NCI-H1105 (cell line): ENCODE data around the gene LBH.

ENCODE experiments used
- DNase-seq: peaks from one replicate; lab custom pipeline; 2025; lab: John Stamatoyannopoulos, UW

LBH gene

DNA sequence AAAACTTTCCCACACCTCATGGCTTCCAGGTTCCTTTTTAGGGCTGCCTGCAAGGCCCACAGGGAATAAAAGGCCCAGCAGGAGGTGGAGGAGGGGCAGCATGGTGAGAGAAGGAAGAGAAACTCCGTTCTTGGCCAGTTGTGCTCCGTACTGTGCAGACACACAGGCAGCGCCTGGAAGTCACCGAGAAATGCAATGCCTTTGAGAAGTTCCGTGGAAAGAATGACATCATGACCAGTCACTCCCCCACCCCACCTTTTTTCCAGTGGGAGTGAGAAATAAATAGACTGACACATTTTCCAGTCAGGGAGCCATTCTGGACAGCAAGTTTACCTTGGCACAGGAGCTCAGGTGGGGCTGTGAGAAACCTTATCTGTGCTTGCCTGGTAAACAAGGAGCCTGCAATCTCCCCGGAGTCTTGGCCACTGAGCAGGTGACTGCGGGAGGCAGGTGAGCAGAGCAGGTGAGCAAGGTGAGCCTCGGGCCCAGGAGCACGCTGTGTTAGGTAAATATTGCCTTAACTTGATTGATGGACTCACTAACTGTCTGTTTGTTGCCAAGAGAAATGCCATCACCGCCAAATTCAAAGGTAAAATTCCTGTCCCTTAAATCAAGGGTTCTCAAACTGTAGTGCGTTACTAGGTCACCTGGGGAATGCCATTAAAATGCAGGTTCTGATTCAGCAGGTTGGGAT is 13.5 kb upstream of the LBH start:
- DNase-seq = peak; percentile 81

DNA sequence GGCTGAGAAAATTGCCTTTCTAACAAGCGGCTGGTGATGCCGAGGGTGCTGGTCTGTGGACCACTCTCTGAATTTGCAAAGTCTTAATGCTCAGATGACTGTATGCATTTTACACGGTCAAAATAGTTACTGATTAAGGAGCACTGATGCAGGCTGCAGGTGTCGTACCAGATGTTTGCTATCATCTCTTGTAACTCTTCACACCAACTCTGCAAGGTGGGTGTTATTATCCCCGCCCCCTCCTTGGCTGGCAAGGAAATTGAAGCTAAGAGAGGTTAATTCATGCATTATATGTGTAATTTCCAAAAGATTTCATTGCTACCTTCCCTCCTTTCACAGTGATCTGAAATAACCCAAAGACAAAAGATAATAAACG is 13.0 kb upstream of the LBH start:
- no peak for DNase-seq

DNA sequence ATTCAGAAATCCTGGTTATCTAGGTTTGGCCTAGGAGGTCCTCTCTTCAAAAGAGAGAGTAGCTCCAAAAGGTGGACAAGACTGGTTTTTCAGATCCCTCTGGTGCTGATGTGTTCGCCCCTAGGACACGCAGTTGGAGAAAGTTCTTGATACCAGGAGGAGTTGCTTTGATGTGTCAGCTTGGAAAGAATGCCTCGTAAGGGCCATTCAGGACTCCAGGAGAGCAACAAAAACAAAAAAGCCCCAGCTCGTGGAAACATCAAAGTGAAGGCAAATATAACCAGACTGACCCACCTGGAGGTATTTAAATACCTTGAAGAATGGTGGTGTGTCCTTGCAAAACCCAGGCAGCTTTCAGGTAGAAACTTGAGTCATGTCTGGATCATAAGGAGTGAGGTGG is 12.5 kb upstream of the LBH start:
- DNase-seq = no peak

DNA sequence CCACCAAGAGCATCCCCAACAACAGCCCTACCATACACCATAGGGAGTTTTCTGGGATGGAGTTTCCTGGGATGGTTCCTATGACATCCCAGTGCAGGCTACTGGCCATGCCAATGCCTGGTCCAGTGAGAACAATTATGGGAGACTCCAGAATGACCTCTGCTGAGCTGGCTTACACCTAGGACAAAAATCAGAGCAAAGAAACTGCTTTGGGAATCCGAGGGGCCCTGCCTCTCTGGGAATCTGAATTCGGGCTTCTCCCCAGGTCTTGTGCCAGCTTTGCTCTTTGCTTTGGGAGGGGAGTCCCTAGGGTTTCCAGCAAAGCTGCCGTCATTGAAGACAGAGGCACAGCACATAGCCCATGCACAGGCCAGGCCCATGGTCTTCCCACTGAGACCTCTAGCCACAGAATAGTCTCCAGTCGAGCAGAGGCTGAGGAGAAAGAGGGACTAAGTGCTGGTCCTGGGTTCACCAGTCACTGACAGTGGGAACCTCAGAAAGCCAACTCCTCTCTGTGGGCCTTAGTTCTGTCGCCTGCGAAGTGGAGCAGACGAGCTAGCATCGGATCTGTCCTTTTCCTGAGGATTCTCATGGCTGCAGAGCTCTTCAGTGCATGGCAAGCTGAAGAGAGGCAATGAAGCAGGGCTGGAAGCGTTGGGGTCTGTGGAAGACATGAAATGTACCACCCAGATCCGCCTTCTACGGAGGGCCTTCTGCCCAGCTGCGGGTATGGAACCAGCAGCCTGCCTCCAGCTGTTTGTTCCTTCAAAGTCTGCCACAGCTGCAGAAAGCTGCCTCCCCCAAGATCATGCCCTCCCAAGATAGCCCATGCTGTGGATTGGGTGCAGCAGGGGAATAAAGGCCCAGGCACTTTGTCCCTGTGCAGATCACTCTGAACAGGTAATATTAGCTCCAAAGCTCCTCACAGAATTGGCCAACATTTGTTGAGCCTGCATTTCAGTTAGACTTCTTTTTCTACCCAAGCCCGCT is 11.2 kb upstream of the LBH start:
- DNase-seq = no peak

DNA sequence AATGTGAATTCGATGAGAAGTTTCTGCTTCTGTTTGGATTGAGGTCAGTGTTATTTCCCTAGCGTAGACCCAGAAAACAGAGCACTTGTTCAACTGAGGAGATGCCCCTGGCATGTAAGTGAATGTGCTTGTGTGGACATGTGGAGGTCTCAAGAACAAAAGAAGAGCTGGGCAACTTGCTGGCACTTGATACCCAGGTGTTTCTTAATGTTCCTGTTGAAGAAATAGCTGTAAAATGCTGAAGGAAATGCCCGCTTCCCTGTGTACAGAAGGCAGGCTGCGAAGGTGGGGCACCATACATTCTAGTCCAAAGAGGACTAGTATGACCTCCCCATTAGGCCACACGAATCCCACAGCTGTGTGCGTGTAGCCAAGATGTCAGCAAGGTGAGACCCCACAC is 9.8 kb upstream of the LBH start:
- DNase-seq = no peak

DNA sequence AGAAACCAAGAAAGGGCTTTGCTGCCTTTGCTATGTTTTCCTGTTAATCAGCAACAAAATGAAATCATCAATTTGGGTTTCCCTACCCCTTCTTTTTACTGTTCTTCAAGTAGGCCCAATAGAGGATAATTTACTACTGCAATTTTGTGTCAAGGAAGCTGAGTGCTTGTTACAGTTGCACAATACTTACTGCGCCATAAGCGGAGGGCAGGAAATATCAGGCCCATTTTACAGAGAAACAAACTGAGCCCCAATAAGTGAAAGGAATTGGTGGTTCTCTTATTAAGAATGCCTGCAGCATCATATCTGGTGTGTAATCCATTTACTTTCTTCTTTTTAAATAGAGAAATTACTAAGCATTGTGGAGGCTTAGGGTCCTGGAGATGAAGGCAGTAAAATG is 9.3 kb upstream of the LBH start:
- DNase-seq = no peak

DNA sequence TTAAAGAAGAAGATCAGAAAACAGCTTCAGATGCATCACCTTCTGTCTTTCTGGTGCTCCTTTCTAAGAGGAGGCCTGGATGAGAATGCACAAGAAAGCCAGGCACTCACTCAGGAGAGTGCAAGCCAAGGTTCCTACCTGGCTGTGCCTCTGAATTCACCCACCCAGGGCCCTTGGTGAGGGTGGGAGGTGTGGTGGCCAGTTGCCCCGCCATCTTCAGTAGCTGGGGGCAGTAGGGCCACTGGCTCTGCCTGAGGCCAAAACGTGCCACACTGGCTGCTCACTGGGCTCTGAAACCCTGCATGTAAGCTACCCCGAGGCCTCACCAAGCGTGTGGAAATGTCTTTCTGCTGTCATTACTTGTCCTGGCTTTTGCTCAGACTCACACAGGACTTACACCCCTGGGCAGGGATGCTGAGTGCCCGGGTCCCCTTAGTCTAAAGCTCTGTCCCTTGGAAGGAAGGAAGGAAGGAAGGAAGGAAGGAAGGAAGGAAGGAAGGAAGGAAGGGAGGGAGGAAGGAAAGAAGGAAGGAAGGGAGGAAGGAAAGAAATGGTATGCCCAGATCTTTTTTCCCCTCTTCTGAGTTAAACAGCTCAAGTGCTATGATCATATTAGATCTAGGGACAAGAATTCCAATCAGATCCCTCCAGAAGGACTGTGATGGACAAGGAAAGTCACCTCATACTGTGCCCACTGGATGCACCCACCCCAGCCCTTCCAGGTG is 8.5 kb upstream of the LBH start:
- no peak for DNase-seq

DNA sequence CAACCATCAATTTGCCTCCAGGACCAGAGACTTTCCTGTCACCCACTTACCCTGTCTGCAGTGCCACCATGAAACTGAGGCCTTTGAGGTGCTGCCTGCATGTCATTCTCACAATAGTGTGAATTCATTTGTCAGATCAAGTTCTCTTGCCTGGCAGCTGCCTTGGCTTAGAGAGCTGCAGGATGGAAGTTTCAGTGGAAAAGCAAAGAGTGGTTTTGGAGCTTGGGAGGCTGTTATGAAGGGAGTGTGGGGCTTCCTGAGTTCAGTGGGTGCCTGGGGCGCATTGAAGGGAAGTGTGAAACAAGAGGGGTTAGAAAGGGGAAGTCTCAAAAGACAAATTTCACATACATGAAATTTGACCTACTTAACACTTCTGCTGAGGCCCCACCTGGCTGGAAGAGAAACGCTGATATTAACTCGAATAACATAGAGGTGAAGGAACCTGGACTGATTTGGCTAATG is 7.9 kb upstream of the LBH start:
- DNase-seq = no peak

DNA sequence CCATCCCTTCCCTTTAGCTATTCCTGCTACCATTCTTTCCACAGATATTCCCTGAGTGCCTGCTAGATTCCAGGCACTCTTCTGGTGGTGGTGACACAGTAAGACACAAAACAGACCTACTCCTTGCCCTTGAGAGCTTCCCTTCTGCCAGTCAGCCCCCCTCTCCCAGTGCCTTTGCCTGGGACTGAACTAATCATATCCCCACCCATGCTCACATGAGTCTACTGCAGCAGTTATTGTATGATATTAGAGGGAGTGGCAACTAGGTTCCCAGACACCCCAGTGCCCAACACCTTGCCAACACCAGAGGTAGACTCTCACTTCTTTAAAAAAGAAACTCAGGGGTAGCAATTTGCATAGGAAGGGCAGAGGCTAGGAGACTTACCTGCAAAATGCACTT is 7.2 kb upstream of the LBH start:
- no peak for DNase-seq

DNA sequence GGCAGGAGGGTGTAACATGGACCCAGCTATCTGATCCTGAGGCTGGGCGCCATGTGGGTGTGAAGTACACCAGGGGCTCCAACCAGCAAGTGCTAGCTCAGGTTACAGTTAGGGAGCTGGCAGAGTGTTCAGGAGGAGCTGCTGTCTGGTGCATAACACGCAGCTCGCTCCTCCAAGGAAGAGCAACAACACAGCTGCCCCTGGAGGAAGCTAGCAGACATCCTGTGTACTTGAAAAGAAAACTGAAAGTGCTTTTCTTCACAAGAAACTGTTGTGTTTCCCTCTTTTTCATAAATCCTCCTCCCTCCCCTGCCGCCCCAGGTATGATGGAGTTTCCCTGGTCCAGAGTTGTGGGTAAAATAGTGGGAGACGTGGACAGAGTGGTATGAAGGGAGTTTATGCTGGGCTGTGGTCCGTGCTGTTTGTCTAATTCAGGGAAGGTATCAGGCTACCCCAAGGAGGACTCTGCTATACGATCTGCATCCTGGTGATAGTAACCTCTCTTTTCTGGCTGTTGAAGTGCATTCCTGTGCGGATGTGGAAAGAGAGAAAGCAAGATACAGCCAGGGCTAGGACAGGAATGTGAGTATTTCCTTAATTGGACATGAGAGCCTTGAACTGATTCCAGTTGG is 6.1 kb upstream of the LBH start:
- no peak for DNase-seq

DNA sequence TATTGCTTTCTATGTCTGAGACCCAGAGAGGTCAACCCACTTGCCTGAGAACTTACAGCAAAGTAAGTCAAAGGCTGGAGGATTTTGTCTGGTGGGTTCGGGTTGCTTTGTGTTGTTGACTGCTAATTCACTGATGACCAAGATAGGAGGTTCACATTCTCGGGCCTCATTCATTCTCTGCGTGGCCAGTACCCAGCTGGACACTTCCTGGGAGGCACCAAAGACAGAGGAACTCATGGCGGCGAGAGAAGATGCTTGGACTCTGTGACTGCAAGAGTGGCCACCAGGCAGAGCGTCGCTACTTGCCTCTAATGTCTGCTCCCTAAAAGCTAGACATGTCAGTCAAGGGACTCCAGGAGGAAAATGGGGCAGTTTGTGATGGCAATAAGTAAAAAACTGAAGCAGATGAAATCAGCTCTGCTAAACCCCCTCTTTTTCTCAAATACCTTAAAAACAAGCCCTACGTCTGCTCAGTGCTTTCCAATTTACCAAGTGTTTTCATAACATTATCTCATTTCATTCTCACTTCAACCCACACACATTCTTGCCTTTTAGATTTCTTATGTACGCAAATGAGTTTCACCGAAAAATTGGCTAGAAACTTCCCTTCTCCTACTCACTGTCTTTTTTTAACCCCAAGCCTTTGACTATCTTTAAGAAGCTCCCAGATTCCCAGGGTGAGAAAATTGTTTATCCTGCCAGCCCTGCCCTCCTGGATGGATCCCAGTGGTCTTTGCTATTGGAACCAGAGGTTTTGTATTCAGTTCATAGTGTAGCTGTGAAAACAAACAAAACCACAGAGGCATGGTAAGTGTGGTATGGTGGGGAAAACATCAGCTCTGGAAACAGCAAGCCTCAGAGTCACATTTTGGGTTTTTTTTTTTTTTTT is 4.9 kb upstream of the LBH start:
- DNase-seq = no peak

DNA sequence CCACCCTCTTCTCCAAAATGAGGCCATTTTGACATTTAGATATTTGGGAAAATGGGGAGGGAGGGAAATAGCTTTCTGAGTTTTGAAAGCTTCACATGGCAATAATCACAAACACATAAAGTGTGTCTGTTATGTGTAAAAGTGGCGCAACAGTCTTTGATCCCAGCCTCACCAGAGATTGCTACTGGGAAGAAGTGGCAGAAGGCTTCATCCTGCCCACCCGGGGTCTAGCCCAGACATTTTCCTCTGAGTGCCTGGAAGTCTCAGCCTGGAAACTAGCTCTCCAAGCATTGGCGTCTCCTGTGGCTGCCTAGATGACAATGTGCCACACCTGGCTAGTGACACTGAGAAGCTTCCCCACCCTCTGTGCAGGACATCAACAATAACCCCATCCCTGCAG is 1.7 kb upstream of the LBH start:
- no peak for DNase-seq

DNA sequence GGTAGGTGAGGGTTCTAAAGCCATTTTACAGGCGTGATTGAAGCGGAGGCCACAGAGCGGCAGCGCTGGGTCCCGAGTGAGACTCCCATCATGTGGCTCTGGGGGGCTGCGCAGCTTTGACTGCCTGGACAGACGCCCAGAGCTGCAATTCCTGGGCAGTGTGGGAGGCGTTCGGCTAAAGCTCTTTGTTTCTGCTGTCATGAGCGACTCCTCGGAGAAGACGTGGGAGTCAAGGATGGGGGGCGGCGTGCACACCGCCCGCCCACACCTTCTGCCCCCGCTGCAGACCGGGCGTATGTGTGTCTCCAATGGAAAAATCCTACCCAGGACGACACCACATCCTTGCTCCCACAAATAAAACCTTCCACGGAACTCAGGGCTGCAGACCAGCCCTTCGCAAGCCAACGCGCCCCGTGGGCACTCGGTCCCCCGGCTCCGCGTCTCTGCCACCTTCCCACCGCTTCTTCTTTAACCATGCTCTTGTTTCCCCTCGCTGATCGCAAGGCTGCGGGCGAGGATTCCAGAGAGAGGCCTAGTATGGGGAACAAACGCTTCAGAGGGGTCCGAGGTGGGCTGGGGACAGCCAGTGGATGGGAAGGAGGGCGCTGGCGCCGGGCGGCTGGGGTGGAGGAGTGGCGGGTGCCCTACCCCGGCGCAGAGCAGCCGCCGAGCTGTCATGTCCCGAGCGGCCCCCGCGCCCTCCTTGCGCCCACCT is 680 bp upstream of the LBH start:
- no peak for DNase-seq

DNA sequence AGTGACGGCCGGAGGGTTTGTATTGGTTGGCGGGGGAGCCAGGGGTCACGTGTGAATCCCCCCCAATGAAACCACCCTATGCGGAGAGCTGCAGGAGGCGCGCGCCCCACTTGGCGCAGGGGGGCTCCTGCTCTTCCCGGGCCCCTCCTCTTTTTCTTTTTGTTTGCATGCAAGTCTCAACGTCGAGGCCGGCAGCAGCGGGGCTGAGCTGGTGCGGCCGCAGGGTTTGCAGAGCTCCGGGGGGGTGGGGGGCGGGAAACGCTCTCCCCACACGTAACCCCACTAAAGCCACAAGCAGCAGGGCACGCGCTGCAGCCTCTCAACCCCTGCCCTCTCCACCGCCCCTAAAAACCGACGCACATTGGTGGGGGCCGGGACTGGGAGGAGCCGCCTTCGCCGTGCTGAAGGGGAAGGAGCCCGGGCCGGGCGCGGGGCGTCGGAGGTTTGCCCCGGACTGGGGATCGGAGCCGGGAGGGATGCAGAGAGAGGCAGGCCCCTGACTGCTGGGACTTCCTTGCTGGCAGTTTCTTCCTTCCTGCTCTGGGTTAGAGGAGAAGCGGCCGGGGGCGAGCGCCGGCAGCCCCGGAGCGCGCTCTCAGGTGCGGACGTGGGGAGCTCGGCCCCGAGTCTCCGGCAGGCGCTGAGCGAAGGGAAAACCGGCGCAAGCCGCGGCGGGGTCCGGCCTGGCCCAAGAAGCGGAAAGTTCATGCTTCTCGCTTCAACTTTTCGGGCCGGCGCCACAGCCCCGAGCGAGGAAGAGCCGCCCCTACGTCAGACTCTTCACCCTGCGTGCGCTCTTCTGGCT is 864 bp downstream of the LBH start:
- DNase-seq = peak; percentile 86

DNA sequence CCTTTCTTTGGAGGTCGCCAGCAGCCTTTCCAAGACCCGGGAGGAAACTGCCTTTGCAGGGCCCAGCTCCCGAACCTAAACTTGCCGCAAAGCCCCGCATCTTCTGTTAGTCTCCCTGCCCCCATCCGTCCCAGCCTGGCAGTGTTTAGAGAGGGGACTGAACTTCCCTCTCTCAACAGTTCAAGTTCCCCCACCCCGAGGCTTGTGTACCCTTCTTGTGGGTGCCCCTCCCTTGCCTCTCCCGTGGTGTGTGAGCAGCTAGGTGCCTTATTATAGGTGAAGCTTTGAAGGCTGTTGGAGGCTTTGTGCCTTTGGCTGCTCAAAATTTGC is 1.4 kb downstream of the LBH start:
- DNase-seq = no peak

DNA sequence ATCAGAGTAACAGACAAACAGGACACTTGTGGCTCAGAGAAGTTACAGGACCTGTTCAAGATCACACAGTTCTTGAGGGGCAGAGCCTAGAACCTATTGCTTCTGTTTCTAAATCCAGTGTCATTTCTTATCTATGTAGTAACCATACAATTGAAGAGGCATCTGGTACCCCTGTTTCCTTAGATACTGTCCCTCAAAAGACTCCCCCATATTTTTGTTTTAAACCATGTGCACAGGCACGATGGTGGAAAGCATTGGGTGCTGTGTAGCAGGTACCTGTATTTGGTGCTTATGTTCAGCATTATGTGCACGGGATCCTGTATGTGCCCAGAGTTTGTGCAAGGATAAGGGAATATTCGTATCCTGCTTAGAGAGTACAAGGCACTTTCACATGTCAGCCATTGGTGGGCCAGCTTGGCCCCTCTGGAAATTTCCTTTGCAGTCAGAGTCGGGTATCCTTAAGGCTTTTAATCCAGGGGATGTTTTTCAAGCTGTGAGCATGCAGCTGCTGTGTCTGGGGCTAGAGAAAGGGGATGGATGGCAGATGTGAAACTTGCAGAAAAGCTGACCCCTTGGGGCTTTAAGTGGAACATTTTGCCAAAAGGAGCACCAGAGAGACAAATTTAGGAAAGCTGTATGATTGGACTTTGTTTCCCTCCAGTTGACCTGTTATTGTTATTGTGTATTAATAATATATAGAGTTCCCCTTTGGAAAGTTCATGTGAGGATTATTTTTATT is 2.1 kb downstream of the LBH start:
- DNase-seq = no peak

DNA sequence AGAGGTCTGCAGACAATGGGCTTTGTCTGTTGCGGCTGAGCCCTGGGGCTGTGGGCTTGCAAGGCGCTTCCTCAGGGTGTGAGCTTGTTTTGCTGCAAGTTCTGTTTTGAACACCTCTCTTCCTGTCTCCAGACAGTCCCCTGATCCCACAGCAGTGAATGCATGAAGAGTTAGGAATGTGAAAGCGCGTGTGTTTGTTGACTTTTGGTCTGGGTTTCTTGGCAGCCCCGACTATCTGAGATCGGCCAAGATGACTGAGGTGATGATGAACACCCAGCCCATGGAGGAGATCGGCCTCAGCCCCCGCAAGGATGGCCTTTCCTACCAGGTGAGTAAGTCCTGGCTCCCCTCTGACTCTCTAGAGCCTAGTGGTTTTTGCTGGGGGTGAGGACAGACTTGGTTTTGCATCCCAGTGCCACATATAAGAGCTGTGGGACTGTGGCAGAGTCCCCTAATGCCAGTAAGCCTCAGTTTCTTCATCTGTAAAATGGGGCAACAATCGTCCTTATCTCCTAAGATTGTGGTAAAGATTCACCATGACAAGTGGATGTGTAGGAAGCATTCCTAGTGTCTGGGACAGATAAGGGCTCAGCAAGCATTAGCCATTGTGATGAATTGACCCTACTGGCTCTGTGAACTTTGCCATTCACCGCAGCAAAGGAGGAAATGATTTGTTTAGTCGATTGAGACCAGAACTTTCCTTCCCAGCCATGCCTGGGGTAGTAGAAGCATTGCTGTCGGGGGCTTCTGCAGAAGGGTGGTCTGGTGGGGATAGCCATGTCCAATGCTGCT is 3.0 kb downstream of the LBH start:
- DNase-seq = no peak

DNA sequence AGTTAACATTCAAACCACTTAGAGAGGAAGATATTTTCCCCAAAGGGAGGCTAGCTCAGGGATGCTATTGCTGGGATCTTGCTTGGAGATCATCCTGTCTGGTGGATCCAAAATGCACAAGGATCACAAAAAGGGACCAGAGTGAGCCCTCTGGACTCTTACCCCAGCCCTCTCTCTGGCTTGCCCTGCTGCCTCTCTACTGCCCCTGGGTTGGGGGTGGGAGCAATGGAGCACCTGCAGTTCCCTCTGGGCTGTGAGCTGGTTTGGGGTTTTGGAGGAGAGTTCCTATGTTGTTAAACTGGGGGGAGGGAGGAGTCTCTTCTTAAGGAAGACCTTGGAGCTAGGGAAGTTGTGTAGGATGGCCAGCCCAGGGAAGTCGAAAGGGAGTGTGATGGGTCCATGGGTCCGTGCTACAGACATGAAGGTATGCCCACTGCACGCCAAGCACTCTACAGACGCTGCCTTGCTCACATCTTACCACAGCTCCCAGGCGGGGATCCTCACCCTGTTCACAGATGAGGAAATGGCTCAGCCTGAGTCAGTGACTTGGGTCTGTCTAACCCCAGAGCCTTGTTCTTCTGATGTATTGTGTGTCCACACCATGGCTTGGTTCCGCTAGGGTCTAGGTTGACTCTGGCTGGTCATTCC is 3.8 kb downstream of the LBH start:
- DNase-seq = no peak
